ENCODE measurements around the gene CAPN7.
A peak's percentile ranks its signal among the peaks of the same experiment; 100 is the strongest.

The CAPN7 gene

GRCh38 chr3:15298504-15298903 lies 92.5 kb downstream of the CAPN7 start:
- no peak for DNase-seq (ENCODE audit: low spot score)

- no peak for DNase-seq (ENCODE audit: low spot score)
Observed at GRCh38 chr3:15299036-15299435, 93.0 kb downstream of the CAPN7 start.

- no peak for DNase-seq (ENCODE audit: low spot score)
Observed at GRCh38 chr3:15300323-15301078, 94.5 kb downstream of the CAPN7 start.

- DNase-seq (ENCODE audit: low spot score) = peak; percentile 47
Observed at GRCh38 chr3:15301761-15302160, 95.7 kb downstream of the CAPN7 start.

Measured in putamen (tissue), 1 donor.